Lung (tissue), 12 donors: ENCODE results near the gene COQ2. TPM values are rescaled to one million over a fixed set of nuclear protein-coding genes. Genes with fewer than 3 reads are reported as not detected.

ENCODE experiments used
- ATAC-seq: fragments of 200-7000 bp; cut with Tn5 transposase; one replicate; pipeline ENCODE4 v1.9.1; 2020; ENCODE audit warnings: moderate number of reproducible peaks; ENCODE audit not compliant: insufficient read depth, low FRiP score
- DNase-seq, 3 donors: peaks; one replicate each; pipeline ENCODE4 v3.0.0-alpha.2; 2013 to 2017
- H3K27ac ChIP-seq, 2 donors: one replicate each; pipeline ENCODE4 v1.5.1; 2013; ENCODE audit warnings: mild to moderate bottlenecking in 2 of 2, moderate library complexity in 2 of 2, control low read depth in 1 of 2, inconsistent platforms in 1 of 2, low read depth in 1 of 2, low read length in 1 of 2
- H3K27me3 ChIP-seq, 3 donors: one replicate each; pipeline ENCODE4 v1.5.1; 2013; ENCODE audit warnings: low read length in 2 of 3; ENCODE audit not compliant: control insufficient read depth in 3 of 3, insufficient read depth in 3 of 3
- H3K36me3 ChIP-seq, 4 donors: one replicate each; pipeline ENCODE4 v1.5.1; 2013; ENCODE audit warnings: low read length in 4 of 4, mild to moderate bottlenecking in 1 of 4, moderate library complexity in 1 of 4; ENCODE audit not compliant: control insufficient read depth in 4 of 4, insufficient read depth in 4 of 4
- H3K4me1 ChIP-seq, 5 donors: one replicate each; pipeline ENCODE4 v1.5.1; 2013; ENCODE audit warnings: low read length in 5 of 5, mild to moderate bottlenecking in 2 of 5, moderate library complexity in 1 of 5; ENCODE audit not compliant: control insufficient read depth in 5 of 5, insufficient read depth in 5 of 5
- H3K4me3 ChIP-seq: one replicate; pipeline ENCODE4 v1.5.1; 2013; ENCODE audit warnings: mild to moderate bottlenecking, control low read depth, moderate library complexity
- H3K9ac ChIP-seq, 2 donors: one replicate each; pipeline ENCODE4 v1.5.1; 2013; ENCODE audit warnings: low read length in 2 of 2, control low read depth in 1 of 2; ENCODE audit not compliant: insufficient read depth in 1 of 2
- H3K9me3 ChIP-seq, 4 donors: one replicate each; pipeline ENCODE4 v1.5.1; 2013; ENCODE audit warnings: low read length in 3 of 4, mild to moderate bottlenecking in 1 of 4, moderate library complexity in 1 of 4; ENCODE audit not compliant: control insufficient read depth in 4 of 4, insufficient read depth in 3 of 4
- WGBS, 2 donors: extraction: QIAGEN DNeasy Blood & Tissue Kit; methylation state at CpG; one replicate each; pipeline ENCODE4 v1.1.7; 2013; 5-methylcytosine and 5-hydroxymethylcytosine counted together
- polyA plus RNA-seq, 2 donors: library from polyadenylated mRNA; stranded (reverse); fragments of 200-250 nt; gene quantifications; one replicate each; pipeline ENCODE4 v1.2.1, GENCODE V29; 2013
- total RNA-seq, 2 donors: library from RNA; depleted of rRNA in 1 of 2; stranded (reverse); fragments of >200 nt in 1 of 2; gene quantifications; one replicate each; pipeline ENCODE4 v1.2.1, GENCODE V29; 2014 to 2021
- TF ChIP-seq, protein P1 (sequence below): IDR thresholded peaks from 2 replicates; pipeline ENCODE4 v1.5.1; 2012; ENCODE audit warnings: mild to moderate bottlenecking; ENCODE audit errors: control extremely low read depth, extremely low read depth
- donor health status: control.
- donor health status: control.
- donor health status: Bipolar disorder and iron deficiency.
- donor health status: healthy.
- donor health status: DM: yes; HTN: yes; CAD: no.

The COQ2 gene
- total and polyA plus RNA-seq, 4 donors = 7.5 to 15.1 (median 9.6) TPM

DNA sequence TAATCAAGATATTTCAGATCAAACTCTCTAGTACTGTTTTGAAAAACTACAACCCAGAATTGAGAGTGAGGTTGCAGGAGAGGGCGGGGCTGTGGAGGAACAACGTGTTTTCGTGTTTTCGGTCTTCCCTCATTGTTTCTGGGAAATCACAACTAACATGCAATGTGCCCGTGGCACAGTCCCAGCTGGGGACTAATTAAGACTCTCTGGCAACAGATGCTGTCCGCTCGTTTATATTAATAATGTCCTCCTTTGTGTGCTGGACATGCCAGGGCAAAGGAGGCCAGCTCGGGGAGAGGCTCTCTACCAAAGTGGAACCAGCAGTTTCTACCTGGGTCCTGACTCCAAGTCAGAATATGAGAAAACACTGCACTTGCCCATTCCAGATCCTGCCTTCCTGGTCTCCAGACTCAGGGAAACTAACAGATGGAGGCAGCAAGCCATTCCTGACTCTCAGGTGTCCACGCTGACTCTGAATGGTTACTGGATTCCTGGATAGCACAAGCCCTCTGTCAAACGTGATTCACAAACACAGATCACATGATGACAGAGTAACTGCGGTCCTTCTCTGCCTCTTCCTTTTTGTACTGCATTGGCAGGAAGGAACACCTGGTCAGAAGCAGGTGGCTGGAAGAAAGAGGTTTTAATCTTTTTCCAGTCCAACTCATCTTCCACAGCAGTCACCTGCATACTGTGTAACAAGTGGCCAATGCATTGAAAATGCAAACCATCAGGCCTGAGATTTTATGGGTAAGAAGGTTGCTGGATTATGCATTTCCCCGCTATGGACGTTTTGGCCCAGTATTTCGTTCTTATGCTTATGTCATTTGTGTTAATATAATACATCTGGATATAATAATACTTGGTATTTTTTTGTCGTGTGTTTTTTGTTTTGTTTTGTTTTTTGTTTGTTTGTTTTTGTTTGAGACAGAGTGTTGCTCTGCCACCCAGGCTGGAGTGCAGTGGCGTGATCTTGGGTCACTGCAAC is 65.0 kb downstream of the COQ2 start:
- DNase-seq (no peak), ATAC-seq (no peak)
- H3K4me1 ChIP-seq = peaks cover 0 to 3% (median 0%) of the 10 kb centered on the region in 5 donors
- TF ChIP-seq, protein P1, sequence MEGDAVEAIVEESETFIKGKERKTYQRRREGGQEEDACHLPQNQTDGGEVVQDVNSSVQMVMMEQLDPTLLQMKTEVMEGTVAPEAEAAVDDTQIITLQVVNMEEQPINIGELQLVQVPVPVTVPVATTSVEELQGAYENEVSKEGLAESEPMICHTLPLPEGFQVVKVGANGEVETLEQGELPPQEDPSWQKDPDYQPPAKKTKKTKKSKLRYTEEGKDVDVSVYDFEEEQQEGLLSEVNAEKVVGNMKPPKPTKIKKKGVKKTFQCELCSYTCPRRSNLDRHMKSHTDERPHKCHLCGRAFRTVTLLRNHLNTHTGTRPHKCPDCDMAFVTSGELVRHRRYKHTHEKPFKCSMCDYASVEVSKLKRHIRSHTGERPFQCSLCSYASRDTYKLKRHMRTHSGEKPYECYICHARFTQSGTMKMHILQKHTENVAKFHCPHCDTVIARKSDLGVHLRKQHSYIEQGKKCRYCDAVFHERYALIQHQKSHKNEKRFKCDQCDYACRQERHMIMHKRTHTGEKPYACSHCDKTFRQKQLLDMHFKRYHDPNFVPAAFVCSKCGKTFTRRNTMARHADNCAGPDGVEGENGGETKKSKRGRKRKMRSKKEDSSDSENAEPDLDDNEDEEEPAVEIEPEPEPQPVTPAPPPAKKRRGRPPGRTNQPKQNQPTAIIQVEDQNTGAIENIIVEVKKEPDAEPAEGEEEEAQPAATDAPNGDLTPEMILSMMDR = no peak
- H3K9ac ChIP-seq = no peak overlapping the region
- 53 to 54% methylated on average over 16 of the region's 16 CpGs for WGBS, 2 donors
- peak overlapping the region in 1 of 2 donors; percentile 40 for H3K27ac ChIP-seq
- no peaks in the 10 kb centered on the region for H3K27me3 ChIP-seq
- H3K9me3 ChIP-seq = peaks cover 0 to 2% (median 0%) of the 10 kb centered on the region in 4 donors
- H3K4me3 ChIP-seq = no peak overlapping the region
- H3K36me3 ChIP-seq = no peaks in the 10 kb centered on the region

DNA sequence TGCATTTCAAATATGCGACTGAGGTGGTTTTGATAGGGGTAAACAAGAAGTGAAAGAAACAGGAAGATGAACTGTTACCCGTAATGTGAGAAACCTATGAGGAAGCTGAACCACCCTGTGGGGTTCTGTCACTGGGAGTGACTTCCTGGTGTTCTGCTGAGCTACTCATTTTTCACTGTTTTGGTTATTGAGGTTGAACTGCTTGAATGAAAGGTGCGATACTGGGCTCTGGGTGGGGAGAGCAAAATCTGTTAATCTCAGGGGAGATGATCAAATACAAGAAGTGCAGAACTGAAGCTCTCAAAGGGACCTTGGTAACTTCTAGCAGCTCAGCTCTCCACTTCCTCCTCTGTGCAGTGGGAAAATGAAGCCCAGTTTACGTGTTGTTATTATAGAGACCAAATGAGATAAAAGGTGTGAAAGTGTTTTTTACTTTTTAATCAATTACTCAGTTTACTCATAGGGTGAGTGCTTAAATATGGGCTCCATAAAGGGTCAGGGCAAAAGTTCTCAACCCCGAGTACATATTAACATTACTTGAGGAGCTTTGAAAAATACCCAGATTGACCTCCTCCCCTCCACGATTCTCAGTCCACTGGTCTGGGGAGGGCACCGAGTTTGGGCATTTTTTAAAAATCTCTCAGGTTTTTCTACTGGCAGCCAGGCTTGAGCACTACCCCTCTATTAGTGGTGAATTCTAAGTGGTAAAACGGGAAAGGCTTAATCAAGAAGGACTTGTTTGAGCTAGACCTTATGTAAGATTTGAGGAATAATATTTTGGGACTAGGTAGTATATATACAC is 66.7 kb downstream of the COQ2 start:
- Histone ChIP-seq H3K27ac (peak overlapping the region in 1 of 2 donors; percentile 28), H3K27me3 (no peaks in the 10 kb centered on the region), H3K9ac (no peak overlapping the region), H3K4me3 (no peak overlapping the region), H3K36me3 (no peaks in the 10 kb centered on the region), H3K9me3 (peaks cover 0 to 2% (median 0%) of the 10 kb centered on the region in 4 donors), H3K4me1 (peaks cover 0 to 3% (median 0%) of the 10 kb centered on the region in 5 donors)
- peak in 2 of 3 donors; percentile 4 to 17 for DNase-seq
- TF ChIP-seq, protein P1 = no peak
- 40 to 54% methylated on average over 8 of the region's 8 CpGs for WGBS, 2 donors
- peak; percentile 60 for ATAC-seq

DNA sequence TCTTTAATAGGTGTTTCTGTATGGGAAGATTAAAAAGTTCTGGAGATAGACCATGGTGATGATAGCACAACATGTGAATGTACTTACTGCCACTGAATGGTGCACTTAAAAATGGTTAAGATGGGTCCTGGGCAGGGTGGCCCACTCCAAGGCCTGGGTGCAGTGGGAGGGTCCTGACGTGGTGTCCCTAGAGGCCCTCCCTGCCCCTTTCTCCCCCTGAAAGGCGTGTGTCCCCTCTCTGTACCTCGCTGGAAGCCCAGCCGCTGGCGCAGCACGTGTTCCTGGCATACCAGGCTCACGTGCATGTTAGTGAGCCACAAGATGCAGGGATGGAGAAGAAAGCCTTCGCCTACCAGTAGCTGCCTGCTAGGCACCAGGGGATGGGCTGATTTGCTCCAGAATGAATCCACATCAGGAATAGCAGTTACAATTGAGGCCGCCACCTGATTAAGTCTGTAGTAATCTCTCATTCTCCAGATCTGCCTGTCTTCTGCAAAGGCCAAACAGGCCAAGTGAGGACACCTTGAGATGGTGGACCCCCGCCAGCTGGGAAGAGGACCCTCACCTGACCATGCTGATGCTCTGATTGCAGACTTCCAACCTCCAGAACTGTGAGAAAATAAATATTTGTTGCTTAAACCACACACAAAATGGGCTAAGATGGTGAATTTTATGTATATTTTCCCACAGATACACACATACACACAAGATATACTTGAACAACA is 67.5 kb downstream of the COQ2 start:
- H3K4me3 ChIP-seq = no peak overlapping the region
- no peak for DNase-seq
- TF ChIP-seq, protein P1 = no peak
- 82 to 89% methylated on average over 10 of the region's 10 CpGs for WGBS, 2 donors
- no peak for ATAC-seq
- no peak overlapping the region for H3K9ac ChIP-seq
- no peaks in the 10 kb centered on the region for H3K27me3 ChIP-seq
- peaks cover 0 to 2% (median 0%) of the 10 kb centered on the region in 4 donors for H3K9me3 ChIP-seq
- peaks cover 0 to 3% (median 0%) of the 10 kb centered on the region in 5 donors for H3K4me1 ChIP-seq
- H3K27ac ChIP-seq = peak overlapping the region in 1 of 2 donors; percentile 63
- no peaks in the 10 kb centered on the region for H3K36me3 ChIP-seq
